ENCODE results near the gene TTLL10.
"Not testable (repeated sequence)": the region's sequence is repeated elsewhere in the genome, so short reads cannot be mapped to it uniquely, and the experiment has no call there.

Gene TTLL10

DNA sequence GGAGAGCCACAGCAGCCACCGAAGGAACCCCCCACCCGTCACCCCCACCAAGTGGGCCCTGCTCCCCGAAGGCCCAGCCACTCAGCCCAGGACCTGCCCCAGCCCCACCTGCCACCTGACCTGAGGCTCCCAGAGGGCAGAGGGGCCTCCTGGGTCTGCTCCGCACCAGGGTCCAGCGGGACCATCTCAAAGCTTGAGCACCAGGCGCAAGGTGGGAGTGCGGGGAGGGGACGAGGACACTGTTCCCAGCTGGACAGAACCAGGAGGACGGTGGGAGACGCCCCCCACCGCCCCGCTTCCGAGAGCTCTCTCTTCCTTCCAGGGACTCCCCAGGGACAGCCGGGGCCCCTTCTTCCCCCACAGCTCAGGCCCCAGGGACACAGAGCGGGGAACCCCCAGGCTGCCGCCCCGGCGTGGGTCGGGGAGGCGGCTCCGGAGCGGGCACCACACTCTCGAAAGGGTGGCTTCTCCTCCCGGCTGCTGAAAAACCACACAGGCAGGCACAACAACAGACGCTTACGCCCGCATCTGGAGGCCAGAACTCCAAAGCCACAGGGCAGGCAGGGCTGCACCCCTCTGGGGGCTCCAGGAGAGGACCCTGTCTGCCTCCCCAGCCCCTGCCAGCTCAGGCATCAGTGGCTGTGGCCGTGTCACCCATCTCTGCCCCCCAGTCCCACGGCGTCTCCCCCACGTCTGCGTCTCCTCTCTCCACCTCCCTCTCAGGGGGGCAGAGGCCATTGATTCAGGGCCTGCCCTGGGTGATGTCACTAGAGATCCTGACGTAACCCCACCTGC is 1.9 kb upstream of the TTLL10 start:
- DNase-seq (ENCODE audit: low read depth, low spot score): no peak

GRCh38 chr1:1173061-1173792 is 453 bp upstream of the TTLL10 start:
- DNase-seq (ENCODE audit: low read depth, low spot score): no peak

DNA sequence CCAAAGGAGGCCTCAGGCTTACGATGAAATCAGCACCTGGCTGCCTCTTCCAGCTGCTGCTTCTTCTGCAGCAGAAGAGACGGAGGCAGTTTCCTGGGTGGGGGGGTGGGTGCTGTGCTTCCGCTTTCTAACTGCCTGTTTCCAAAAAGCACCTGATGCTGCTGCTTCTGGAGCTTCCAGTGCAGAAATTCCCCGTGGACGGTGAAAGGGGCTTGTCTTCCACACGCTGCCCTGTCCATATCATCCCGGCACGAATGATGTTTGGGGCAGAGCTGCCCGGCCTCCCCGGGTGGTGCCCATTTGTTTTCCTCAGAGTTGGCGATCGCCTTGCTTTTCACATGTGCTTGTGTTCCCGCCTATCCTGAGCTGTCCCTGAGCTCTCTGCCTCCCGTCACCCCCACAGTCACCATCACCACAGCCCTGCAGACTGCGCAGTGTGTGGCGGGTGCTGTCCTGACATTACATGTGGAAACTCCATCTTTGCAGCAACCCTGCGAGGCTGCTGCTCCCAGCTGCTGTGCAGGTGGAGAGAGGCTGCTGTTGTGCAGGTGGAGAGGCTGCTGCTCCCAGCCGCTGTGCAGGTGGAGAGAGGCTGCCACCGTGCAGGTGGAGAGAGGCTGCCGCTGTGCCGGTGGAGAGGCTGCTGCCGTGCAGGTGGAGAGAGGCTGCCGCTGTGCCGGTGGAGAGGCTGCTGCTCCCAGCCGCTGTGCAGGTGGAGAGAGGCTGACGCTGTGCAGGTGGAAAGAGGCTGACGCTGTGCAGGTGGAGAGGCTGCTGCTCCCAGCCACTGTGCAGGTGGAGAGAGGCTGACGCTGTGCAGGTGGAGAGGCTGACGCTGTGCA is 1.8 kb downstream of the TTLL10 start:
- no peak for DNase-seq (ENCODE audit: low read depth, low spot score)

DNA sequence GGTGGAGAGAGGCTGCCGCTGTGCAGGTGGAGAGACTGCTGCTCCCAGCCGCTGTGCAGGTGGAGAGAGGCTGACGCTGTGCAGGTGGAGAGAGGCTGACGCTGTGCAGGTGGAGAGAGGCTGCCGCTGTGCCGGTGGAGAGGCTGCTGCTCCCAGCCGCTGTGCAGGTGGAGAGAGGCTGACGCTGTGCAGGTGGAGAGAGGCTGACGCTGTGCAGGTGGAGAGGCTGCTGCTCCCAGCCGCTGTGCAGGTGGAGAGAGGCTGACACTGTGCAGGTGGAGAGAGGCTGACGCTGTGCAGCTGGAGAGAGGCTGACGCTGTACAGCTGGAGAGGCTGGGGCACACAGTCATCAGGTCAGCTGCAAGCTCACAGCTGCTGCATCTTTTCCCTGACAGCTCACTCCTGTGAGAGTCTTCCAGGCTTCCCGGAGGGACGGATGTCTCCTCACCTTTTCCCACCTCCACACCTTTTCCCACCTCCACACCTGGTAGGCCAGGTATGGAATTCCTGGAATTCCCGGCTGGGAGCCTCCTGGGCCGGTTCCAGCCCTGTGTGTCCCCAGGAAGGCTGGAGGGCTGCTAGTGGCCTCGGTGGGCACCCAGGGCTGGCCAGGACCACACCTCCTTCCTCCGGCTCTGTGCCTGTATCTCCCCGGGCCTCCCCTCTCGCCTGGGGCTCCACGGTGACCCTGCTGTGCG is 2.5 kb downstream of the TTLL10 start:
- DNase-seq (ENCODE audit: low read depth, low spot score): not testable (repeated sequence)

DNA sequence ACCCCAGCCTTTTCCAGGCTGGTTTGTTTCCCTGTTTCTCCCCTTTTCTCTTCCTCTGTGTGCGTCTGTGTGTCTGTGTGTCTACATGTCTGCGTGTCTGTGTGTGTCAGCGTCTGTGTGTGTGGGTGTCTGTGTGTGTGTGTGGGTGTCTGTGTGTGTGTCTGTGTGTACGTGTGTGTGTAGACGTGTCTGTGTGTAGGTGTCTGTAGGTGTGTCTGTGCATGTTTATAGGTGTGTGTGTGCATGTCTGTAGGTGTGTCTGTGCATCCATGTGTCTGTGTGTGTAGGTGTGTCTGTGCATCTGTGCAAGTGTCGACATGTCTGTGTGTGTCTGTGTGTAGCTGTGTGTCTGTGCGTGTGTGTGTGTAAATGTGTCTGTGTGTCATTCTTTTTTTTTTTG is 3.3 kb downstream of the TTLL10 start:
- DNase-seq (ENCODE audit: low read depth, low spot score): no peak

- no peak for DNase-seq (ENCODE audit: low read depth, low spot score)
Observed at GRCh38 chr1:1177452-1178206, 3.9 kb downstream of the TTLL10 start.

GRCh38 chr1:1178794-1179331 is 5.2 kb downstream of the TTLL10 start:
- no peak for DNase-seq (ENCODE audit: low read depth, low spot score)

DNA sequence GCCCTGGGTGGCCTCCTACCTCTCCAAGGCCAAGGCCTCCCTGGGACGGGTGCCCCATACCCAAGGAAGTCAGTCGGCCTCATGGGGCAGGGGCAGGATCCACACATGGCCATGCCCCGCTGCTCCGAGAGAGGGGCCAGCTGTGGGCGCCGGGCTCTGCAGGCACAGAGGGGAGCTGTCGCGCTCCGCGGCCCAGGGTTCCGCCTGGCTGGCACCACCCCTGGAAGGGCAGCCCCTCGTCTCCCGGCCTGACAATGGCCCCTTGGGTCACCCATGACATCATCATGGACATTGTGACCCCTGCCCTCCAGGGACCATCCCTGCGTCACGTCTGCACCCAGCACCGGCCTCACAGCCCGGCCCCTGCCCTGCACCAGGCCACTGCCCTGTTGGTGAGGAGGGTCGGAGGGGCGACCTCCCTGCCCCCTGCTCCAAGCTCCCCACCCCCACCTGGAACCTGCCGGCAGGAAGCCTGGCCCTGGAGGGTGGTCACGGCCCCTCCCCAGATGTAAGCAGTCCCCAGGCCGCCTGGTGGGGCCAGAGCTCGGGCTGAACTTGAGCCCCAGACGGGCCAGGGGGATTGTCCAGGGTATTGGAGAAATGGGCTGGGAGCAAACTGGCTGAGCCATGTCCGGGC is 5.8 kb downstream of the TTLL10 start:
- no peak for DNase-seq (ENCODE audit: low read depth, low spot score)

- no peak for DNase-seq (ENCODE audit: low read depth, low spot score)
Observed at GRCh38 chr1:1179983-1180861, 6.5 kb downstream of the TTLL10 start.

DNA sequence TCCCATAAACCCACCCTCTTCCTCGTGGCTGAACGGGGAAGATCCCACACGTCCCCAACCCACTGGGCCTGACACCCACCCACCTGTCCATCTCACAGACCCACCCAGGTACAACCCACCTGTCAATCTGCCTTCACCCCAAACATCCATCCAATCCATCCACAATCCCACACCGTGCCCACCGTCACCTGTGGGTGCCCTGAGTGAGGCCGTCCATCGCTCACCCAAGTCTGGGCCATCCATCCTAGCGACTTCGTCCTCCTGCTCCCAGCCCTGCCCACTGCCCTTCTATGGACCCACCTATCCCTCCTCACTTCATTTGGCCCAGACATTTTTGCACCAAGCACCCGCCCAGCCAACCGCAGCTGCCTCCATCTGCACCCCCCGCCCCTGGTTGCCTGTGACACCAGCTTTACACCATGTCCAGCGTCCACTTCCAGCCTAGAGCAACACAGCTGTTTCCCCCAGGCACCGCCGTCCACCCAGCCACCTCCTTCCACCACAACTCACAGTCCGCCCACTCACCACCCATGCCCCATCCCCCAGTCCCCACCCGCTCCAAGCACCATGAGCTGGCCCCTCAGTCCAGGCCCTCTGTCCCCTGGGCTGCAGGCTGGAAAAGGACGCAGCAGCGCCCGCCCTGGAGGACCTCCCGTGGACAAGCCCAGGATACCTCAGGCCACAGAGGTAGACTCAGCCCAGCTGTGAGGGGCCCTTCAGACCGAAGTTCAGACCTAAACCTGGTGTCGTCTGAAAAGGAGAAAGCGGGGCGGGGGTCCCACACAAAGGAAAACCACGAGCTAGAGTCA is 7.7 kb downstream of the TTLL10 start:
- DNase-seq (ENCODE audit: low read depth, low spot score): no peak

DNA sequence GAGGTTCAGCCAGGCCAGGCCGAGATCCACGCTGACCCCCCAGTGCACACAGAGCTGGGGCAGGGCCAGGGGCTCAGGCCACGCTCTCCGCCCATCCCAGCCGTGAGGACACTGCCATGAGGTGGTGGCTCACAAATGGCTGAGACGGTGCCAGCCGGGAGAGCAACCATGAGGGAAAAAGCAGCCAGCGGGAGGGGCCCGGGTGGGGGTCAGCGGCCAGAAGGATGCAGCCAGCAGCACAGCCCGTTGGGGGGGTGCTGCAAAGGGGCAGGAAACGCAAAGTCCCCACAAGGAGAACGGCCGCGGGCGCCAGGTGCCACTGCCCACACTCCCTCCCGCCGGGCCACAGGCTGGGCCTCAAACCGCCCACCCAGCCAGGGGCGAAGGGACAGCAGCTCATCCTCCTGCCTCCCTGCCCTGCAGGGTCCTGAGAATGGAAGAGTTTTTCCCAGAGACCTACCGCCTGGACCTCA is 8.3 kb downstream of the TTLL10 start:
- no peak for DNase-seq (ENCODE audit: low read depth, low spot score)

- DNase-seq (ENCODE audit: low read depth, low spot score): no peak
Observed at GRCh38 chr1:1182491-1183220, 9.0 kb downstream of the TTLL10 start.

GRCh38 chr1:1183221-1183747 is 9.6 kb downstream of the TTLL10 start:
- no peak for DNase-seq (ENCODE audit: low read depth, low spot score)

GRCh38 chr1:1183833-1184775 is 10.4 kb downstream of the TTLL10 start:
- DNase-seq (ENCODE audit: low read depth, low spot score): no peak

- no peak for DNase-seq (ENCODE audit: low read depth, low spot score)
Observed at GRCh38 chr1:1185101-1185765, 11.6 kb downstream of the TTLL10 start.

Measured in astrocyte of the hippocampus (primary cell).